NB4 (cell line): ENCODE data around the gene CHD6.

Source experiments
- DNase-seq: peaks from one replicate; pipeline ENCODE4 v3.0.0; 2010; ENCODE audit warnings: low read depth
- H3K4me3 ChIP-seq: one replicate; pipeline ENCODE4 v1.5.1; 2011; ENCODE audit warnings: mild to moderate bottlenecking, low read depth, low read length, moderate library complexity
- CTCF ChIP-seq: IDR thresholded peaks from one replicate; pipeline ENCODE4 v1.5.1; 2012; ENCODE audit warnings: low read depth, low read length
- MYC ChIP-seq: IDR thresholded peaks from 2 replicates; pipeline ENCODE4 v1.6.1; 2011; ENCODE audit warnings: low read depth, low read length
- POLR2A ChIP-seq: IDR thresholded peaks from 2 replicates; pipeline ENCODE4 v1.6.1; 2011; ENCODE audit warnings: mild to moderate bottlenecking; ENCODE audit not compliant: insufficient read length; ENCODE audit errors: extremely low read depth
- TF ChIP-seq, protein P1 (sequence below): IDR thresholded peaks from 2 replicates; pipeline ENCODE4 v1.6.1; 2011; ENCODE audit warnings: low read depth, low read length

Gene CHD6

DNA sequence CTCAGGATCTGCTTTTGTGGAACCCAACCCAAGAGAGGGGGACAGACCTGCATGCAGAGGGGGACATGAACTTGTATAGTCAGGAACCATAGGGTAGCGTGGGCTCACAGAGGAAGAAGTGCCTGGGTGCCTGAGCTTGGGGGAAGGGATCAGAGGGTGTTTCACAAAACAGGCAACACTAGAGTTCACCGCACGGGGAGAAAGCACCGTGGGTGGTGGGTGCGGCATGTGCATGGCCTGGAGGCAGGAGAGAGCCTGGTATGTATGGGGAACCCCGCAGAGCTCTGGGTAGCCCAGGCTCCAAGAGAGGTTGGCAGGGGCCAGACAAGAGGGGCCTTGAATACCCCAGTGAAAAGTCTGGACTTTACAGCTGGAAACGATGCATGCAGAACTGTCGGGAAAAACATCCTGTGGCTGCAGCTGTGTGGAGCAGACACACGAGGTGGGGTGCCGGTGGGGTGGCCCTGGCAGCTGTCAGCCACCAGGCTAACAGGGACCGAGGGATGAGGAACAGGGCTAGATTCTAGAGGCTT lies 244.9 kb downstream of the CHD6 start:
- TF ChIP-seq MYC (no peak), CTCF (no peak), POLR2A (no peak)
- TF ChIP-seq, protein P1, sequence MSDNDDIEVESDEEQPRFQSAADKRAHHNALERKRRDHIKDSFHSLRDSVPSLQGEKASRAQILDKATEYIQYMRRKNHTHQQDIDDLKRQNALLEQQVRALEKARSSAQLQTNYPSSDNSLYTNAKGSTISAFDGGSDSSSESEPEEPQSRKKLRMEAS, result no peak
- H3K4me3 ChIP-seq, result no peak overlapping the region
- no peak for DNase-seq

DNA sequence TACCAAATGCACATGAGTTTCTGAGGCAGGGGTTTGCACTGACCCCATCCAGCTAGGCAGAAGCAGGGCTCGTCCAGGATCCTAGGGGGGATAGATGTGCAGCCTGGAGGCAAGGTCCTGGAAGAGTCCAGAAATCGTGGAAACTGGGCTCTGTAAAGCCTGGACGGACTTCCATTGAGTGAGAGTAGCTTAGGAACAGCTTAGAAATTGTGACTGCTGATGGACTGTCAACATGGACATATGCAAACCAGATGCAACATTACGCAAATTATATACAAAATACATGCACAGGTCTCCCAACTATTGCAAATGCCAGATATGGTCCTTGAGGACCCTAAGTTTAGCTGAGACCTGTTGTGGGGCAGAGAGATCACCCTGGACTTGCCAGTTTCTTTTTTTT lies 246.8 kb downstream of the CHD6 start:
- DNase-seq, result no peak
- H3K4me3 ChIP-seq, result no peak overlapping the region
- TF ChIP-seq, protein P1, result no peak

GRCh38 chr20:41370176-41370575 lies 248.0 kb downstream of the CHD6 start:
- TF ChIP-seq POLR2A (no peak), CTCF (no peak), MYC (no peak)
- TF ChIP-seq, protein P1, result no peak
- H3K4me3 ChIP-seq, result no peak overlapping the region
- DNase-seq, result no peak

DNA sequence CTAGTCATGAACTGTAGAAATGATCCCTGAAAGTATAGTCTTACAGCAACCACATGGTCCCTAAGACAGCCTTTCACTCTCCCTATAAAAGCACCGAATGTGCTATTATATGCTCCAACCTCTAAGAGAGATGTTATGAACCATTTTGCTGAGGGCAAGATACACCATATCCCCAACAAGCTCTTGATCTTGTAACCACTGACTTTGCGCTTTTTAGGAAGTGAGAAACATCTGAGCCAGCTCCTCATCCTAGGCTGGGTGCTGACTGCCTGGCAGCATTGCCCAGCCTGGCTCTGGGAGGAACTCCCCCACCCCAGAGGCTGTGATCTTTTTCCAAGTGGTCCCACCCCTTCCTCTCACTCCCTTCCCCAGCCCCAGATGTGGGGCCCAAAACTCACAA lies 248.5 kb downstream of the CHD6 start:
- TF ChIP-seq, protein P1, result no peak
- TF ChIP-seq CTCF, result no peak
- no peak for TF ChIP-seq POLR2A
- TF ChIP-seq MYC, result no peak
- H3K4me3 ChIP-seq, result no peak overlapping the region
- no peak for DNase-seq

GRCh38 chr20:41367956-41368355 lies 250.2 kb downstream of the CHD6 start:
- no peak for TF ChIP-seq MYC
- TF ChIP-seq, protein P1, result no peak
- TF ChIP-seq CTCF, result no peak
- TF ChIP-seq POLR2A, result no peak
- H3K4me3 ChIP-seq, result no peak overlapping the region
- DNase-seq, result no peak

GRCh38 chr20:41367393-41367695 lies 250.8 kb downstream of the CHD6 start:
- H3K4me3 ChIP-seq, result no peak overlapping the region
- no peak for TF ChIP-seq CTCF
- no peak for TF ChIP-seq MYC
- TF ChIP-seq, protein P1, result no peak
- TF ChIP-seq POLR2A, result no peak
- DNase-seq, result no peak
